ENCODE data around the gene HS3ST4. TPM values are rescaled to one million over a fixed set of nuclear protein-coding genes. Genes with fewer than 3 reads are reported as not detected.

HS3ST4 gene
- polyA plus RNA-seq, 1 donor (not counting 4 experiments of a cell fraction or from before 2014, with no cell fraction given), result not detected

- no peaks in the 10 kb centered on the region for H3K36me3 ChIP-seq (ENCODE audit: control insufficient read depth in 2 of 2, extremely low read depth in 1 of 2, insufficient read depth in 2 of 2, low read length in 2 of 2)
- FAIRE-seq (no peak), DNase-seq (ENCODE audit: low read depth, low spot score) (no peak)
- H3K9ac ChIP-seq (ENCODE audit: control insufficient read depth, extremely low read depth, insufficient read depth, low read length), result no peak overlapping the region
- no peak overlapping the region for H3K27ac ChIP-seq (ENCODE audit: control insufficient read depth, insufficient read depth, low read length)
- dilution Hi-C loops (cut with MboI; ENCODE audit: extremely low pct_ligation_motif_present, low sequenced_read_pairs), result no loop called here
- H3K79me2 ChIP-seq (ENCODE audit: control insufficient read depth, insufficient read depth, low read length), result no peaks in the 10 kb centered on the region
- no peaks in the 10 kb centered on the region for H3K9me3 ChIP-seq (ENCODE audit: control insufficient read depth, low read depth, low read length)
- no peak overlapping the region for H3K4me3 ChIP-seq (ENCODE audit: control insufficient read depth in 2 of 3, extremely low read depth in 1 of 3, insufficient read depth in 2 of 3, low read depth in 1 of 3, low read length in 3 of 3)
- no peak overlapping the region for H2AFZ ChIP-seq (ENCODE audit: control insufficient read depth, low read length)
- H3K9me1 ChIP-seq (ENCODE audit: control insufficient read depth, extremely low read depth, insufficient read depth, low read length), result no peaks in the 10 kb centered on the region
- TF ChIP-seq EZH2 (IDR thresholded peaks at IDR 0.05; ENCODE audit: low read length), result no peak
- TF ChIP-seq, protein P1, sequence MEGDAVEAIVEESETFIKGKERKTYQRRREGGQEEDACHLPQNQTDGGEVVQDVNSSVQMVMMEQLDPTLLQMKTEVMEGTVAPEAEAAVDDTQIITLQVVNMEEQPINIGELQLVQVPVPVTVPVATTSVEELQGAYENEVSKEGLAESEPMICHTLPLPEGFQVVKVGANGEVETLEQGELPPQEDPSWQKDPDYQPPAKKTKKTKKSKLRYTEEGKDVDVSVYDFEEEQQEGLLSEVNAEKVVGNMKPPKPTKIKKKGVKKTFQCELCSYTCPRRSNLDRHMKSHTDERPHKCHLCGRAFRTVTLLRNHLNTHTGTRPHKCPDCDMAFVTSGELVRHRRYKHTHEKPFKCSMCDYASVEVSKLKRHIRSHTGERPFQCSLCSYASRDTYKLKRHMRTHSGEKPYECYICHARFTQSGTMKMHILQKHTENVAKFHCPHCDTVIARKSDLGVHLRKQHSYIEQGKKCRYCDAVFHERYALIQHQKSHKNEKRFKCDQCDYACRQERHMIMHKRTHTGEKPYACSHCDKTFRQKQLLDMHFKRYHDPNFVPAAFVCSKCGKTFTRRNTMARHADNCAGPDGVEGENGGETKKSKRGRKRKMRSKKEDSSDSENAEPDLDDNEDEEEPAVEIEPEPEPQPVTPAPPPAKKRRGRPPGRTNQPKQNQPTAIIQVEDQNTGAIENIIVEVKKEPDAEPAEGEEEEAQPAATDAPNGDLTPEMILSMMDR (optimal IDR thresholded peaks at IDR 0.05 in 1 of 3, IDR thresholded peaks at IDR 0.05 in 1 of 3, conservative IDR thresholded peaks at IDR 0.05 in 1 of 3; ENCODE audit: extremely low read depth in 1 of 3, insufficient read depth in 2 of 3, low read length in 3 of 3), result no peak
- H3K4me1 ChIP-seq (ENCODE audit: control insufficient read depth, extremely low read depth, insufficient read depth, low read length), result no peaks in the 10 kb centered on the region
- H3K27me3 ChIP-seq (ENCODE audit: control insufficient read depth, extremely low read depth, insufficient read depth, low read length), result no peaks in the 10 kb centered on the region
- no peak overlapping the region for H3K4me2 ChIP-seq (ENCODE audit: control insufficient read depth, extremely low read depth, insufficient read depth, low read depth, low read length)
- H4K20me1 ChIP-seq (ENCODE audit: control insufficient read depth, extremely low read depth, insufficient read depth, low read length), result no peaks in the 10 kb centered on the region
Observed at GRCh38 chr16:26128296-26128695, 436.5 kb downstream of the HS3ST4 start.

- Histone ChIP-seq H3K27me3 (ENCODE audit: control insufficient read depth, extremely low read depth, insufficient read depth, low read length) (no peaks in the 10 kb centered on the region), H3K79me2 (ENCODE audit: control insufficient read depth, insufficient read depth, low read length) (no peaks in the 10 kb centered on the region), H3K9ac (ENCODE audit: control insufficient read depth, extremely low read depth, insufficient read depth, low read length) (no peak overlapping the region), H3K9me3 (ENCODE audit: control insufficient read depth, low read depth, low read length) (no peaks in the 10 kb centered on the region), H3K36me3 (ENCODE audit: control insufficient read depth in 2 of 2, extremely low read depth in 1 of 2, insufficient read depth in 2 of 2, low read length in 2 of 2) (no peaks in the 10 kb centered on the region), H3K4me1 (ENCODE audit: control insufficient read depth, extremely low read depth, insufficient read depth, low read length) (no peaks in the 10 kb centered on the region), H3K9me1 (ENCODE audit: control insufficient read depth, extremely low read depth, insufficient read depth, low read length) (no peaks in the 10 kb centered on the region), H3K4me2 (ENCODE audit: control insufficient read depth, extremely low read depth, insufficient read depth, low read depth, low read length) (no peak overlapping the region), H2AFZ (ENCODE audit: control insufficient read depth, low read length) (no peak overlapping the region), H3K4me3 (ENCODE audit: control insufficient read depth in 2 of 3, extremely low read depth in 1 of 3, insufficient read depth in 2 of 3, low read depth in 1 of 3, low read length in 3 of 3) (no peak overlapping the region), H4K20me1 (ENCODE audit: control insufficient read depth, extremely low read depth, insufficient read depth, low read length) (no peaks in the 10 kb centered on the region), H3K27ac (ENCODE audit: control insufficient read depth, insufficient read depth, low read length) (no peak overlapping the region)
- no peak for DNase-seq (ENCODE audit: low read depth, low spot score)
- dilution Hi-C loops (cut with MboI; ENCODE audit: extremely low pct_ligation_motif_present, low sequenced_read_pairs), result no loop called here
- TF ChIP-seq, protein P1 (optimal IDR thresholded peaks at IDR 0.05 in 1 of 3, IDR thresholded peaks at IDR 0.05 in 1 of 3, conservative IDR thresholded peaks at IDR 0.05 in 1 of 3; ENCODE audit: extremely low read depth in 1 of 3, insufficient read depth in 2 of 3, low read length in 3 of 3), result no peak
- FAIRE-seq, result no peak
Observed at GRCh38 chr16:26129997-26130396, 438.2 kb downstream of the HS3ST4 start.
